ENCODE measurements around the gene SMTNL1.

SMTNL1 gene

GRCh38 chr11:57597916-57598830 lies 60.8 kb downstream of the SMTNL1 start:
- DNase-seq = no peak

GRCh38 chr11:57598831-57599155 lies 61.4 kb downstream of the SMTNL1 start:
- no peak for DNase-seq

- no peak for DNase-seq
Measured at GRCh38 chr11:57599381-57599780, 62.0 kb downstream of the SMTNL1 start.

Data from NCI-H1436 treated with DMSO at 0.1 percent for 48 hours (cell line).